Transverse colon (tissue), 4 donors: ENCODE results near the gene MRNIP. TPM values are rescaled to one million over a fixed set of nuclear protein-coding genes. Genes with fewer than 3 reads are reported as not detected.
"Not testable (repeated sequence)": the region's sequence is repeated elsewhere in the genome, so short reads cannot be mapped to it uniquely, and the experiment has no call there.

Experiments used
- DNase-seq: peaks from one replicate; pipeline ENCODE4 v3.0.0-alpha.2; 2019
- H3K27ac ChIP-seq, 4 donors: fragments of 200-600 bp; sonication (generic); 2 replicates each; pipeline ENCODE4 v1.5.1; 2016 to 2018; ENCODE audit warnings: inconsistent platforms in 4 of 4
- H3K27me3 ChIP-seq: fragments of 200-600 bp; sonication (generic); 2 replicates; pipeline ENCODE4 v1.5.1; 2017; ENCODE audit warnings: inconsistent platforms
- H3K36me3 ChIP-seq, 4 donors: fragments of 200-600 bp; sonication (generic); 2 replicates each; pipeline ENCODE4 v1.5.1; 2017 to 2019; ENCODE audit warnings: inconsistent platforms in 4 of 4
- H3K4me1 ChIP-seq, 4 donors: fragments of 200-600 bp; sonication (generic); 2 replicates each; pipeline ENCODE4 v1.5.1; 2017 to 2020; ENCODE audit warnings: inconsistent platforms in 4 of 4
- H3K4me3 ChIP-seq, 4 donors: fragments of 200-600 bp; sonication (generic); 1 replicate in 1 of 4; 2 replicates in 3 of 4; pipeline versions ENCODE4 v1.5.1 to v1.6.1; 2017 to 2019; ENCODE audit warnings: inconsistent platforms in 4 of 4
- H3K9me3 ChIP-seq, 2 donors: fragments of 200-600 bp; sonication (generic); 2 replicates each; pipeline ENCODE4 v1.5.1; 2017 to 2019; ENCODE audit warnings: inconsistent platforms in 2 of 2
- CTCF ChIP-seq, 5 experiments: fragments of 200-600 bp in 3 of 5; fragments of 450-650 bp in 2 of 5; sonication (generic) in 3 of 5; IDR thresholded peaks; 1 replicate in 2 of 5; 2 replicates in 3 of 5; pipeline ENCODE4 v1.5.1; 2016 to 2017; ENCODE audit warnings: antibody characterized with exemption in 5 of 5, inconsistent platforms in 3 of 5, mild to moderate bottlenecking in 2 of 5, moderate library complexity in 1 of 5
- EP300 ChIP-seq: sonication (generic); formaldehyde crosslinking; IDR thresholded peaks from one replicate; pipeline ENCODE4 v1.6.1; 2017; ENCODE audit warnings: antibody characterized with exemption, low read depth
- POLR2A ChIP-seq: fragments of 450-650 bp; IDR thresholded peaks from one replicate; pipeline ENCODE4 v1.6.1; 2016; ENCODE audit warnings: antibody characterized with exemption, mild to moderate bottlenecking, moderate library complexity
- POLR2AphosphoS5 ChIP-seq, 3 donors: sonication (generic); formaldehyde crosslinking; IDR thresholded peaks; one replicate each; pipeline ENCODE4 v1.6.1; 2016; ENCODE audit warnings: antibody characterized with exemption in 3 of 3
- WGBS, 2 donors: methylation state at CpG; one replicate each; pipeline ENCODE4 v1.1.5; 2018; ENCODE audit warnings: low coverage in 1 of 2; 5-methylcytosine and 5-hydroxymethylcytosine counted together
- in situ Hi-C, 4 donors: fragments of 200-750 bp; cut with MboI; loops; one replicate each; pipeline versions ENCODE4 v1.15.0 to v1.15.1; 2017; ENCODE audit warnings: low sequenced_read_pairs in 3 of 4, low pct_ligation_motif_present in 1 of 4, low pct_unique_long_range_greater_than_20kb in 1 of 4
- intact Hi-C: fragments of 100-400 bp; cut with DNase I; formaldehyde crosslinking; loops from one replicate; pipeline ENCODE4 v1.15.1; 2023; ENCODE audit warnings: low total_unique reads
- total RNA-seq, 4 donors: library from RNA; depleted of rRNA; stranded (reverse); fragments of >200 nt; gene quantifications; one replicate each; pipeline ENCODE4 v1.1.0, GENCODE V29; 2016

Gene MRNIP
- total RNA-seq, 4 donors from 2014 or later, result 24.7 to 124 (median 42.9) TPM

- intact Hi-C loops, result no loop called here
- H3K4me3 ChIP-seq, result no peak overlapping the region
- in situ Hi-C loops, result no loop called here
- 75 to 85% methylated on average over 2 to 15 of the region's 15 CpGs for WGBS, 2 donors
- no peaks in the 10 kb centered on the region for H3K27me3 ChIP-seq
- peak overlapping the region; percentile 19 to 39 (median 26) for H3K27ac ChIP-seq
- H3K9me3 ChIP-seq, result no peaks in the 10 kb centered on the region
- DNase-seq, result no peak
- TF ChIP-seq EP300 (no peak), POLR2A (no peak), CTCF (IDR thresholded peaks at IDR 0.05) (no peak), POLR2AphosphoS5 (IDR thresholded peaks at IDR 0.05) (peak in 1 of 3 donors; percentile 6)
- H3K4me1 ChIP-seq, result peaks cover 0 to 8% (median 3%) of the 10 kb centered on the region in 4 donors
- peaks cover 0 to 46% (median 23%) of the 10 kb centered on the region in 4 donors for H3K36me3 ChIP-seq
These were observed 21.3 kb downstream of the MRNIP start for GRCh38 chr5:179837076-179838011.

GRCh38 chr5:179836225-179837019, 22.2 kb downstream of the MRNIP start:
- TF ChIP-seq POLR2AphosphoS5 (IDR thresholded peaks at IDR 0.05), result peak in 2 of 3 donors; percentile 11 to 63
- TF ChIP-seq EP300, result no peak
- 89 to 100% methylated on average over 2 to 19 of the region's 19 CpGs for WGBS, 2 donors
- in situ Hi-C loops (no loop called here), intact Hi-C loops (no loop called here)
- Histone ChIP-seq H3K4me1 (peaks cover 0 to 8% (median 3%) of the 10 kb centered on the region in 4 donors), H3K27me3 (no peaks in the 10 kb centered on the region), H3K9me3 (no peaks in the 10 kb centered on the region), H3K36me3 (peaks cover 0 to 55% (median 28%) of the 10 kb centered on the region in 4 donors), H3K4me3 (no peak overlapping the region), H3K27ac (peak overlapping the region; percentile 19 to 39 (median 26))
- DNase-seq, result no peak

GRCh38 chr5:179834871-179835270, 23.7 kb downstream of the MRNIP start:
- H3K27ac ChIP-seq, in situ Hi-C loops, H3K9me3 ChIP-seq, DNase-seq, H3K4me3 ChIP-seq, H3K27me3 ChIP-seq, H3K4me1 ChIP-seq, intact Hi-C loops: not testable (repeated sequence)
- H3K36me3 ChIP-seq, result peaks cover 0 to 71% (median 36%) of the 10 kb centered on the region in 4 donors
- WGBS, 2 donors, result 99% methylated on average over 14 of the region's 28 CpGs; no CpG with 5 or more reads in 1 of the 2 donors

GRCh38 chr5:179834120-179834519, 24.5 kb downstream of the MRNIP start:
- peaks cover 0 to 78% (median 40%) of the 10 kb centered on the region in 4 donors for H3K36me3 ChIP-seq
- no peaks in the 10 kb centered on the region for H3K27me3 ChIP-seq
- WGBS, 2 donors, result 91 to 95% methylated on average over 6 to 8 of the region's 8 CpGs
- peaks cover 0 to 8% (median 3%) of the 10 kb centered on the region in 4 donors for H3K4me1 ChIP-seq
- no peak overlapping the region for H3K27ac ChIP-seq
- DNase-seq, result no peak
- in situ Hi-C loops (no loop called here), intact Hi-C loops (no loop called here)
- TF ChIP-seq POLR2A (no peak), POLR2AphosphoS5 (IDR thresholded peaks at IDR 0.05) (no peak), EP300 (no peak)
- no peak overlapping the region for H3K4me3 ChIP-seq
- H3K9me3 ChIP-seq, result no peaks in the 10 kb centered on the region

- no peak overlapping the region for H3K27ac ChIP-seq
- peaks cover 0 to 8% (median 3%) of the 10 kb centered on the region in 4 donors for H3K4me1 ChIP-seq
- no peak overlapping the region for H3K4me3 ChIP-seq
- TF ChIP-seq CTCF (IDR thresholded peaks at IDR 0.05) (no peak), EP300 (no peak), POLR2AphosphoS5 (IDR thresholded peaks at IDR 0.05) (no peak)
- no peaks in the 10 kb centered on the region for H3K9me3 ChIP-seq
- H3K36me3 ChIP-seq, result peaks cover 0 to 82% (median 42%) of the 10 kb centered on the region in 4 donors
- intact Hi-C loops, result no loop called here
- no peaks in the 10 kb centered on the region for H3K27me3 ChIP-seq
- 100% methylated on average over 1 to 3 of the region's 3 CpGs for WGBS, 2 donors
- in situ Hi-C loops, result no loop called here
- DNase-seq, result no peak
These were observed 24.9 kb downstream of the MRNIP start for GRCh38 chr5:179833709-179834070.
